HG03025 (cell line): ENCODE measurements around the gene DLGAP4.
"Not testable (repeated sequence)": the region's sequence is repeated elsewhere in the genome, so short reads cannot be mapped to it uniquely, and the experiment has no call there.

Experiments
- ATAC-seq: cut with Tn5 transposase; IDR thresholded peaks from one replicate; pipeline ENCODE4 v1.9.1; 2021; ENCODE audit warnings: mild to moderate bottlenecking, moderate library complexity; ENCODE audit not compliant: unreplicated experiment, low FRiP score

Gene DLGAP4

DNA sequence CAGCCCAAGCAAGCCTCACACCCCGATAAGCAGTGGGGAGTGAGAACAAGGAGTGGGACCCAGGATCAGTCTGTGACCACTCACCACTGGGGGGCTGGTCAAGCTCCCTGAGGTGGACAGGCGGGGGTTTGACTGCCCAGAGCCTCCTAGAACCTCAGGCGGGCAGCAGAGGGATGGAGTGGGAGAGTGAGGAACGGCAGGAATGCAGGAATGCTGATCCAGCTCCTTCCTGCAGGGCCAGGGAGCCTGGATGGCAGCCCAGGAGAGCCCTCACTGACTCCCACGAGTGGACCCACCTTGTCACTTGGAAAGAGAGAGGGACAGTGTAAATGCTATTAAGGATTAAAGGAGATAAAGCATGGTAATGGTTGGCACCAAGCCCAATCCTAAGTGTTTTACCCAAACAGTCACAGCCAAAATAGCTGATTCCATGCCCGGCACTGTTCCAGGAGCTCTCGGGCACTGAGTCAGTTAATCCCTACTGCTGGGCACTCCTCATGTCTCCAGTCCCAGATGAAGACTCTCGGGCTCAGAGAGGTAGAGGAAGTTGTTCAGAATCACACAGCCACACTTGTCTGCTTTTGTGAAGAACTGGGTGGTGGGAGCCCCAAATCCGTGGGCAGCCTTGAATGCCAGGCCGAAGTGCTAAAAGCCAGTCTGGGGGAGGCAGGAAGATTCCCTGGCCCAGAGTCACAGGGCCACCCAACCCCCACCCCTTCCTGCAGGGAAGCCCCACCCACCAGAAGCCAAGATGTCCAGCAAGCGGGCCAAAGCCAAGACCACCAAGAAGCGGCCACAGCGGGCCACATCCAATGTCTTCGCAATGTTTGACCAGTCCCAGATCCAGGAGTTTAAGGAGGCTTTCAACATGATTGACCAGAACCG is 238.2 kb downstream of the DLGAP4 start:
- ATAC-seq, result no peak

DNA sequence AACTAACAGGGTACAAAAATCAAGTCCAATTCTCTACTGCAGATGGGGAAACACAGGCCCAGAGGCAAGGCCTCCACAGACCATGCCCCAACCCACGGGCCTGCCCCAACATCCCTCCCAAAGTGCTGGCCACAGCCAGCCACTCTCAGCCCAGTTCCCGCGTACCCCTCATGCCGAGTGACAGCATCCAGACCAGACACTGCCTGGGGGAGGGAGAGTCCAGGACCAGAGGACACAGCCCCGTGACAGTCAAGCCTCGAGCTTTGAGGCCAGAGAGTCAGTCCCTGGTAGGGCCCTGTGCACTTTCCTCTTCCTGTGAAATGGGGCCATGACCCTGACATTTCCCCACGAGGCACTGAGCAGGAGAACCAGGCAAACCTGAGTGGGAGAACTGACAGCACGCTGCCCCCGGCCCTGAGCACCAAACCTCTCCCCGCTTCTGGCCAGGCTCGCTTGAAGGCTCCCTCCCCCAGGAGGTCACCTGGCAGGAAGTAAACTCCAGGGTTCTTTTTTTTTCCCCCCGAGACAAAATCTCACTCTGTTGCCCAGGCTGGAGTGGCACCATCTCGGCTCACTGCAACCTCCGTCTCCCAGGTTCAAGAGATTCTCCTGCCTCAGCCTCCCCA is 240.1 kb downstream of the DLGAP4 start:
- no peak for ATAC-seq

DNA sequence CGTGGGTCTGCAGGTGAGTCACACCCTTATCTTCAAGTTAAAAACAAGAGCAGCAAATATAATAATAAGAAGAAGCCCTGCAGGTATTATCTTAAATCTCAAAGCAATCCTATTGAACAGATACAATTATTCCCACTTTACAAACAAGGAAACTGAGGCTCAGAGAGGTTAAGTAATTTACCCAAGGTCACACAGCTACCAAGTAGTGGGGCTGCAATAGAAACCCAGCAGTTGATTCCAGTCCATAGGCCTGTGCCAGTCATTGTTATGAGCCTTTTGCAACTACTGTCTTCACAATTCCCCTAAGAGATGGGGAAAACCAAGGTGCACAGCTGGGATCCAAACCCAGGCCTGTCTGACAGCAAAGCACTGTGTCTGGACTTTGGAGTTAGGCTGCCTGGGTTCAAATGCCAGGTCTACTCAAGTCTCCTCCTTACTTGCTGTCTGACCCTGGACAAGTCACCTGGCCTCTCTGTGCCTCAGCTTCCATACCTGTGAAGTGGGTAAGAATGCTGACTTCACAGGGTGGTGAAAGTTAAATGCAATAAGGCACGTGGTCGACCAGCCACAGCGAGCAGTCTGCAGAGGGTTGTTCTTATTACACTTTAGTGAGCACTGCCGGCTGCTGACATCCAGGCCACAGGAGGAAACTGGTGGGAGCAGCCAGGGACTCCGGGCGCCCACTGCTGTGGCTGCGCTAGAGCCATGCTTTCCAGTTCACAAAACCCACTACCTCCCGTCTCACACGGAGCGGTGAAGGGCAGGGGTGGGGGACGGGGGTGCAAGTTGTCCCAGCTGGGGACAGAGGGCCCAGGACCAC is 241.3 kb downstream of the DLGAP4 start:
- no peak for ATAC-seq

DNA sequence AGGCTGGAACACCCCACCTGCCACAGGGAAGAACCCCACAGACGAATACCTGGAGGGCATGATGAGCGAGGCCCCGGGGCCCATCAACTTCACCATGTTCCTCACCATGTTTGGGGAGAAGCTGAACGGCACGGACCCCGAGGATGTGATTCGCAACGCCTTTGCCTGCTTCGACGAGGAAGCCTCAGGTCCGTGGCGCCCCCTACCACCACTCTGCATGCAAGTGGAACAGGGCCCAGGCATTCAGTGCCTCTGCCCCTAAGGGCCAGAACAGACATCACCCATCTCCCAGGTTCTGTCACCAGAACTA is 241.8 kb downstream of the DLGAP4 start:
- no peak for ATAC-seq

DNA sequence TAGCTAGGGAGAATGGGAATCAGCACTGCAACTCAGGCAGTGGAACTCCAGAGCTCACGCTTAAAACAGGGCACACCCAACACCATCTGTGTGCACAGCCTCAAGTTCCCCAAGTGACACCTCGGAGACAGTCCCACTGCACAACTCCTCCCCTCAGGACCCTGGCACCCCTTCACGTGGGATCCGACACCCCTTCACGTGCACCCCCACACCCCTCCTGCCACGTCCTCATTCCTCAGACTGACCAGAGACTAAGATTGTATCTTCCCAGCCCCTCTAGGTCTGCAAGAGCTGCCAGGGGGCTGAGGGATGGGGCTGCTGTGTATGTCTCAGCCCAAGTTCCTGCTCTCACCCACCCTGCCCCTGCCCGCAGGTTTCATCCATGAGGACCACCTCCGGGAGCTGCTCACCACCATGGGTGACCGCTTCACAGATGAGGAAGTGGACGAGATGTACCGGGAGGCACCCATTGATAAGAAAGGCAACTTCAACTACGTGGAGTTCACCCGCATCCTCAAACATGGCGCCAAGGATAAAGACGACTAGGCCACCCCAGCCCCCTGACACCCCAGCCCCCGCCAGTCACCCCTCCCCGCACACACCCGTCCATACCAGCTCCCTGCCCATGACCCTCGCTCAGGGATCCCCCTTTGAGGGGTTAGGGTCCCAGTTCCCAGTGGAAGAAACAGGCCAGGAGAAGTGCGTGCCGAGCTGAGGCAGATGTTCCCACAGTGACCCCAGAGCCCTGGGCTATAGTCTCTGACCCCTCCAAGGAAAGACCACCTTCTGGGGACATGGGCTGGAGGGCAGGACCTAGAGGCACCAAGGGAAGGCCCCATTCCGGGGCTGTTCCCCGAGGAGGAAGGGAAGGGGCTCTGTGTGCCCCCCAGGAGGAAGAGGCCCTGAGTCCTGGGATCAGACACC is 242.8 kb downstream of the DLGAP4 start:
- ATAC-seq, result no peak

DNA sequence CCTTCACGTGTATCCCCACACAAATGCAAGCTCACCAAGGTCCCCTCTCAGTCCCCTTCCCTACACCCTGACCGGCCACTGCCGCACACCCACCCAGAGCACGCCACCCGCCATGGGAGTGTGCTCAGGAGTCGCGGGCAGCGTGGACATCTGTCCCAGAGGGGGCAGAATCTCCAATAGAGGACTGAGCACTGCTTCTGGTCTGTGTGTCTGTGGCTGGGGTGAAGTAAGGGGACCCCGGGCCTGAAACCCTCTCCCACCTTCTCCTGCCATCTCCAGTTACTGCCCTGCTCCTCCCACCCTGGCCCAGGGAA is 243.4 kb downstream of the DLGAP4 start:
- no peak for ATAC-seq

DNA sequence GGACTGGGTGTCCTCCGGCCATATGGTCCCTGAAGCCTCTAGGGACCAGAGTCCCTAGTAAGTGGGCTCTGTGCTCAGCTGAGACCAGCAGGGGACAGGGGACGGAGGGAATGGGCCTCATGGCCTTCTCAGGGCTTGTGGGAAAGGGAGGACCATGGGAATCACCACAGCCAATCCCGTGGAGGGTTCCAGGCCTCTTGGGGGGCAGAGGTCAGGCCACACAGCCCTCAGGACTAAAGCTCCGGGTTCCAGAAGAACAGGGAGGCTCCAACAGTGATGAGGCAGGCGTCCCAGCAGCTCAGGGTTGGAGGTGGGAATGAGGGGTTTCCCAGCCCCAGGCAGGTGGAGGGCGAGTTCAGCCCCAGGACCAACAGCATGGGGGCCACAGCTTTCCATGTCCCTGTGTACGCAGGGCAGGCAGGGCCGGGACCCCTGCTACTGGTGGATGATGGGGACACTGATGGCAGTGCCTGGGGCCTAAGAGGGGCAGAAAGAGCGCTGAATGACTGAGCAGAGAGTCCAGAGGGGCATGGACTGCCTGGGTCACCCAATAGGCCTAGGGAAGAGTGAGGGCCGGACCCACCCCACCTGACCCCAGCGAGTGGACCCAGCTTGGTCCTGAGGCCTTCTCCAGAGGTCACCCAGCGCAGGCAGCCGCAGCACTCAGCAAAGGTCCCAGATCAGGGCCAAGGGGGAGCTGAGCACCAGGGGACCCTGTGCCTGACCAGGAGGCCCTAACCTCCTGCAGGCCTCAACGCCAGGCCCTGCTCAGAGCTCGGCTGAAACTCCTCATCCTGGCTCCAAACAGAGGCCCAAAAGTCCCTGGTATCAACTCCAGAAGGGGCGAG is 244.0 kb downstream of the DLGAP4 start:
- no peak for ATAC-seq

DNA sequence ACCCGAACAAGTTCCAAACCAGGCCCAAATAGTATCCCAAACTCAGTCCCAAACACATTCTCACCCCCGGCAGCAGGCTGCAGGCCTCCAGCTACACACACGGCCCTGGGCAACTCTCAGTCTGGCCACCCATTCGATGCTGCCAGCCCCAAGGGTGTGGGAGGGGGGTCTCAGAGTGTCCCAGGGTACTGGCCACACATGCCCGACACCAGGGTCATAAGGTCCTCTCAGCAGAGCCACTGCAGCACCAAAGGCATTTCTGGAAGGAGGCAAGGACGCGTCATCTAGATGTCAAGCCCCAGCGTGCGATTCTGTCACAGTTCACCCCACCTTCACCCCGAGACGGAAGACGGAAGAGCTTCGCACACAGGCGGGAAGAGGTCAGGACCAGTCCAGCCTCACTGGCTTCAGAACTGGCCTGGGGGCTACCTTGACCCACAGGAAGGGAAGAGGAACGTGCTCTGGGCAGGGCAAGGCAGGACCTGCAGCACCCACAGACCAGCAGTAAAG is 244.7 kb downstream of the DLGAP4 start:
- no peak for ATAC-seq

DNA sequence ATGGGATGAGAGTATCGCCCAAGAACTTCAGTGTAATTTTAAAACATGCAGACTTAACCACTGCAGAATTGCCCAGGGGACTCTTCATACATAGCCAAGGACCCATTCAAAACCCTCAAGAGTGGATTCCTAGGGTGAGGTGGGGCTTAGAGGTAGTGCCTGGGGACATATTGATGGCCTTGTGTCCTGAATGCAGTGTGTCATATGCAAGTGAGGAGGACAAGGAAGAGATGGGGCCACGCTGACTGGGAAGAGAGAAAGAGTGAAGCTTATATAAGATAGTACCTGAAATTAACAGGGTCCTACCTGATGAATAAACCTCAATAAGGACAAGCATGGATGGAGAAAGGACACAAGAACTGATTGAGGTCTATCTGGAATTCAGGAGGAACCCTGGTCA is 249.1 kb downstream of the DLGAP4 start:
- ATAC-seq, result no peak

DNA sequence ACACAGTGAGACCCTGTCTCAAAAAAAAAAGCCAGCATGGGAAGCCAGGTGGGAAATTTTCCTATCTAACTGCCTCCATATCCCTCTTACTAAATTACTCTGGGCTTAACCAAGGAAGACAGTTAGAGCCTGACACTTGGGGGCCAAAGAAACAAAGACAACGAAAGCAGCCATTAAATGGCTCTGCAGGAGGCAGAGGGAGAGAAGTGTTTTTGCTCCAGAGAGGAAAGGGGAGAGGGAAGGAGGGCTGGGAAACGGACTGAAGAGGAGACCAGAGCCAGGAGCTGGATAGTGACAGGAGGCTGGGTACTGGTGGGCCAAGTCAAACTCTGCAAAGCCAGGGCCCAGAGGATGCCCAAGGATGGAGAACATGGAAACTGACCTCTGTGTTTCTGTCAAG is 256.6 kb downstream of the DLGAP4 start:
- ATAC-seq, result no peak

DNA sequence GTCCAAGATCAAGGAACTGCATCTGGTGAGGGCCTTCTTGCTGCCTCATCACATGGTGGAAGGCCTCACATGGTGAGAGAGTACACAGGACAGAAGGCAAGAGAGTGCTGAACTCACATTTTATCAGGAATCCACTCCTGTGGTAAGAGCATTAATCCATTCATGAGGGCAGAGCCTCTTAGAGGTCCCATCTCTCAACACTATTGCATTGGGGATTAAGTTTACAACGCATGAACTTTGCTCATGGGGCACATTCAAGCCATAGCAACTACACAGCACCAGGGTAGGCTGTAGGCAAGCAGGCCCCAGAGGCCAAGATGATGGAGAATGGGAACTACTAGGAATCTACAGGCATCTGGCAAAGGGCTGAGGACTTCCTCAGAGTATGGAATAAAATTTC is 257.2 kb downstream of the DLGAP4 start:
- no peak for ATAC-seq

DNA sequence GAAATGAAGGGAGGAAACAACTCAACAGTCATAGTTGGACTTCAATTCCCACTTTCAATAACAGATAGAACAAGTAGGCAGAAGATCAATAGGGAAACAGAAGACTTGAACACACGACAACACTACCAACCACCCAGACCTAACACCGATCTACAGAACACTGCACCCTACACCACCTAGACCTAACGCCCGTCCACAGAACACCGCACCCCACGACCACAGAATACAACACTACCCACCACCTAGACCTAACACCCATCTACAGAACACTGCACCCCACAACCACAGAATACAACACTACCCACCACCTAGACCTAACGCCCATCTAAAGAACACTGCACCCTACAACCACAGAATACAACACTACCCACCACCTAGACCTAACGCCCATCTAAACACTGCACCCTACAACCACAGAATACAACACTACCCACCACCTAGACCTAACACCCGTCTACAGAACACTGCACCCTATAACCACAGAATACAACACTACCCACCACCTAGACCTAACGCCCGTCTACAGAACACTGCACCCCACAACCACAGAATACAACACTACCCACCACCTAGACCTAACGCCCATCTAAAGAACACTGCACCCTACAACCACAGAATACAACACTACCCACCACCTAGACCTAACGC is 258.1 kb downstream of the DLGAP4 start:
- ATAC-seq, result not testable (repeated sequence)

DNA sequence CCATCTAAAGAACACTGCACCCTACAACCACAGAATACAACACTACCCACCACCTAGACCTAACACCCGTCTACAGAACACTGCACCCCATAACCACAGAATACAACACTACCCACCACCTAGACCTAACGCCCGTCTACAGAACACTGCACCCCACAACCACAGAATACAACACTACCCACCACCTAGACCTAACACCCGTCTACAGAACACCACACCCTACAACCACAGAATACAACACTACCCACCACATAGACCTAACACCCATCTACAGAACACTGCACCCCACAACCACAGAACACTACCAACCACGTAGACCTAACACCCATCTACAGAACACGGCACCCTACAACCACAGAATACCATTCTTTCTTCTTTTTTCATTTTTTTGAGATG is 258.6 kb downstream of the DLGAP4 start:
- ATAC-seq, result not testable (repeated sequence)

DNA sequence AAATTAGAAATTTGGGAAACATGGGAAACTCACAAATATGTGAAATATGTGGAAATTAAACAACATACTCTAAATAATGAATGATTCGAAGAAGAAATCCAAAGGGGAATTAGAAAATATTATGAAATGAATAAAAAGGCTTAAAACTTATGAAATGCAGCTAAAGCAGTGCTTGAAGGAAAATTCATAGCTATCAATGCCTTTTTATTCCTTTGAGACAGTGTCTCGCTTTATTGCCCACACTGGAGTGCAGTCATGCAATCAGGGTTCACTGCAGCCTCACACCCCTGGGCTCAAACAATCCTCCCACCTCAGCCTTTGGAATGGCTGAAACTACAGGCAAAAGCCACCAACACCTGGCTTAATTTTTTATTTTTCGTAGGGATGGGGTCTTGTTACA is 259.4 kb downstream of the DLGAP4 start:
- no peak for ATAC-seq

DNA sequence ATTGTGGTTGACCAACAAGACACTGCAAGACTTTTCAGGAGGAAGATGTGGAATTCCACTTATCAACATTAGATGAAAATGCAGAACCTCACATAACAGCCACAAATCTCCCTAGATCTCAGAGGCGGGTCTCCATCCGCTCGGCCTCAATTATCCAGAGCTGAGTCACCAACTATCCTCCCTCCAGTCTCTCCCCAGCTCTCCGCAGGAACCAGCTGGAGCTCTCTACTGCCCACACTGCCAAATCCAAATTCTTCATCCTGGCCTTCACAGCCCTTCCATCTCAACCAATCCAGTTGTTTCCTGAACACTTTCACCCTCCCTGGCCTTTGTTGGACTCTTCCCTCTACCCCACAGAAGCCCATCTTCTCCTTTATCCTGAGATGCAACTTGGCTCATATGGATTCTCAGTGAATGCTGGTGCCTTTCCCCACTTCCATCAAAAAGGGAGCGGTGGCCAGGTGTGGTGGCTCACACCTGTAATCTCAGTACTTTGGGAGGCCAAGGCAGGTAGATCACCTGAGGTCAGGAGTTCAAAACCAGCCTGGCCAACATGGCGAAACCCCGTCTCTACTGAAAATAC is 263.8 kb downstream of the DLGAP4 start:
- ATAC-seq, result no peak

DNA sequence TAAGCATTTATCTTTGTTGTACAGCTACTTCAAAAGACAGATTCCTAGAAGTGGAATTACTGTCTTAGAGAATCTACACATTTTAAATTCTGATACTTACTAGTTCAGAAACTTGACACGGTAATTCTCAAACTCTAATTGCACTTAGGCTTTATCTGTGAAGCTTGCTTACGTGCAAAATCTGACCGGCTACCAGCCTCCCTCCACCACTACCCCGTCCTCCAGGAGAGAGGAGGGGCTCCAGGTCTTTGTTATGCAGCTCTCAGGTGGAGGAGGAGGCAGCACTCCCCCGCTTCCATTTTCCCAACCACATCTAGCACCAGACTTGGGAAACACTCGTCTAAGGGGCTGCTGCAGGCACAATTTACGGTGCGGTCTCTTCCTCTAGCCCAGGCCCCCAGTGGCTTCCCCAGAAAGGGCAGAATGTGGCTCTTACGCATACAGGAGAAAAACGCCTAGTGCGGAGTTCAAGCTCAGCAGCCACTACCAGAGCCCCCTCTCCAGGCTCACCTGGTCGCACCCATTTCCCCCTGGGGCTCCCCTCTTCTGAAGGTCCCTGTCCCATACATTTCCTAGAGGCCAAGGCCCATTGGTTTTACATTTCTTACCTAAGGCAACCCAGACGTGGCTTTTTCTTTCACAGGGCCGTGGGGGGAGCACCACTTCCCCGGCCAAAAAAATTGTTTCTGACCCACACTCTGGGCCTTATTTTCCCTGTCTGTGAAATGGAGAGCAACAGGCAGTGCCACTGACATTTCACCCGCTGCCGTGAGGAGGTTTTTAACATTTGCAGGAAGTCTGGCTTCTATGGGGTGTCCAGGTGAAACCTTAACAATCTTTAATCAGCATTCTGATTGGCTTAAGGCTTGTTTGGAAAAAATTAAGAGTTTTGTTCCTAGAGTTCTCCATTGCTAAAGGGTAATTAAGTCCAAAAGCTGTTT is 265.7 kb downstream of the DLGAP4 start:
- no peak for ATAC-seq

DNA sequence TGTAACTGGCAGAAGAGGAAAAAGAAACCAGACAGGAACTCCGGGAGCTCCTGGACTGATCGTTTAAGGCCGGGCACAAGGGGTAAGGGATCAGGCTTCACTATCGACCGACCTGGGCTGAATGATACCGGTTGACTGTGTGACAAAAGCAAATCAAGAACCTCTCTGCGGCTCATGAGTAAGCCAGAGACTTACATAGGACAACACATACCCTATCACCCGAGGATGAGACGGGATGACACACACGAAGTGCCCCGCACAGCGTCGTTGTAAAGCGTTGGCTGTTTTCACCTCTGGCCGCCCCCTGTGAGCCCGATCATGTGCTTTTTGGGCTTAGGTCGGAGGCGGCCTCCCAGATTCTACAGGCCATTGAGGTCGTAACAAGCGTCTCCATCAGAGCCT is 266.6 kb downstream of the DLGAP4 start:
- ATAC-seq, result peak; percentile 9
